ENCODE data around the gene SEL1L. TPM values are rescaled to one million over a fixed set of nuclear protein-coding genes. Genes with fewer than 3 reads are reported as not detected.

The SEL1L gene
- total and polyA plus RNA-seq, 2 of the 13 experiments (the other 11 are each of a cell fraction or from before 2014, with no cell fraction given): 15.3 to 61.0 TPM

DNA sequence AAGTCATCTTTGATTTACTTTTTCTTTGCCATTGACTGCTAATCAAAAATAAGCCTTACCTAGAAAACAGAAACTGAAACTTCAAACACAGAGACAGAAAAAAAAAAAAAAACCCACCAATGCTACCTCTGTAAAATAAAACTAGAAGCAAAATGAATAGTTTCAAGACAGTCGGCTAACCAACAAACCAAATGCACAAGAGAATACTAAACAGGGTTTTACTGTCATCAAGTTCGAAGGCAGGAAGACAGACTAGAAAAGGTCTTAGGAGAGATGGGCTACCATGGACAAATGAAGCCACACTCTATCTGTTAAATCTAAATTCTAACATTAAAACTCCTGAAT is 59.5 kb downstream of the SEL1L start (continued):
- TF ChIP-seq, protein P1, sequence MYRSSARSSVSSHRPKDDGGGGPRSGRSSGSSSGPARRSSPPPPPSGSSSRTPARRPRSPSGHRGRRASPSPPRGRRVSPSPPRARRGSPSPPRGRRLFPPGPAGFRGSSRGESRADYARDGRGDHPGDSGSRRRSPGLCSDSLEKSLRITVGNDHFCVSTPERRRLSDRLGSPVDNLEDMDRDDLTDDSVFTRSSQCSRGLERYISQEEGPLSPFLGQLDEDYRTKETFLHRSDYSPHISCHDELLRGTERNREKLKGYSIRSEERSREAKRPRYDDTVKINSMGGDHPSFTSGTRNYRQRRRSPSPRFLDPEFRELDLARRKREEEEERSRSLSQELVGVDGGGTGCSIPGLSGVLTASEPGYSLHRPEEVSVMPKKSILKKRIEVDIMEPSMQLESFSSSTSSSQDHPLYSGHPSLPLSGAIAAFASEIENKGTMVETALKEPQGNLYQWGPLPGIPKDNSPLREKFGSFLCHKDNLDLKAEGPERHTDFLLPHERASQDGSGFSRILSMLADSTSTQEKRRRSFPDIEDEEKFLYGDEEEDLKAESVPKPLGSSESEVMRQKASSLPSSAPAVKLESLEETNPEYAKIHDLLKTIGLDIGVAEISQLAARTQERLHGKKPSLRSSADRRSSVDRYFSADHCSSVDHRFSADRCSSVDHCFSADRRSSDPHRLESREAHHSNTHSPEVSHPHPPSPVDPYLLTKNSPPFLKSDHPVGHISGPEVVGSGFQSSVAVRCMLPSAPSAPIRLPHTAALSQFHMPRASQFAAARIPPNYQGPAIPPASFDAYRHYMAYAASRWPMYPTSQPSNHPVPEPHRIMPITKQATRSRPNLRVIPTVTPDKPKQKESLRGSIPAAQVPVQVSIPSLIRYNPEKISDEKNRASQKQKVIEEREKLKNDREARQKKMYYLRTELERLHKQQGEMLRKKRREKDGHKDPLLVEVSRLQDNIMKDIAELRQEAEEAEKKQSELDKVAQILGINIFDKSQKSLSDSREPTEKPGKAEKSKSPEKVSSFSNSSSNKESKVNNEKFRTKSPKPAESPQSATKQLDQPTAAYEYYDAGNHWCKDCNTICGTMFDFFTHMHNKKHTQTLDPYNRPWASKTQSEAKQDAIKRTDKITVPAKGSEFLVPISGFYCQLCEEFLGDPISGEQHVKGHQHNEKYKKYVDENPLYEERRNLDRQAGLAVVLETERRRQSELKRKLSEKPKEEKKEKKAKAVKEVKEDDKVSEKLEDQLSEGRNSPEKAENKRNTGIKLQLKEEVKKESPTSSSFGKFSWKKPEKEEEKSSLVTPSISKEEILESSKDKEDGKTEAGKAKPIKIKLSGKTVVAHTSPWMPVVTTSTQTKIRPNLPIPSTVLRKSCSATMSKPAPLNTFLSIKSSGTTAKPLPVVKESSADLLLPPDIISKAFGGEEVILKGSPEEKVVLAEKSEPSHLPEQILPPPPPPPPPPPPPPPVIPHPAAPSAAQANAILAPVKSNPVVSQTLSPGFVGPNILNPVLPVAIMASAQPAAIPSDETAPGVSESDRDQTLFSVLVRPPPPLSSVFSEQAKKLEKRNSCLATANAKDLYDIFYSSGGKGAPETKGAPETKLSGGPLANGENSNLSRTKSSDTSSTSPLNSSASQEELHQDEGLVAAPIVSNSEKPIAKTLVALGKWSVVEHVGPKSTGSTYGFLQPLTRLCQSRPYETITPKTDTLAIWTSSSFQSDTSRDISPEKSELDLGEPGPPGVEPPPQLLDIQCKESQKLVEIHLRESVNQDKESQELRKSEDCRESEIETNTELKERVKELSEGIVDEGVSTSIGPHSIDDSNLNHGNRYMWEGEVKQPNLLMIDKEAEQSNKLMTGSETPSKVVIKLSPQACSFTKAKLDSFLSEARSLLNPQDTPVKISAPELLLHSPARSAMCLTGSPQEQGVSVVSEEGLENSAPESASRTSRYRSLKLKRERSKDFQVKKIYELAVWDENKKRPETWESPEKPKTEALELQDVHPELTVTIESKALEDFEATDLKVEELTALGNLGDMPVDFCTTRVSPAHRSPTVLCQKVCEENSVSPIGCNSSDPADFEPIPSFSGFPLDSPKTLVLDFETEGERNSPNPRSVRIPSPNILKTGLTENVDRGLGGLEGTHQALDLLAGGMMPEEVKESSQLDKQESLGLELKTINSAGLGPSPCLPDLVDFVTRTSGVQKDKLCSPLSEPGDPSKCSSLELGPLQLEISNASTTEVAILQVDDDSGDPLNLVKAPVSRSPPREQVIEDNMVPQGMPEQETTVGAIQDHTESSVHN (CRISPR knock-in tag; IDR thresholded peaks at IDR 0.05): no peak

- intact Hi-C loops (cut with micrococcal nuclease; ENCODE audit: unreplicated experiment) (no loop called here), in situ Hi-C loops (cut with HindIII; ENCODE audit: extremely low pct_ligation_motif_present, low pct_unique_long_range_greater_than_20kb) (no loop called here)
- Histone ChIP-seq H4K20me1 (ENCODE audit: insufficient read depth, low read length) (no peaks in the 10 kb centered on the region), H3K4me2 (ENCODE audit: low read depth, low read length) (no peak overlapping the region), H3K79me2 (ENCODE audit: insufficient read depth, low read length) (no peaks in the 10 kb centered on the region), H3K9ac (ENCODE audit: insufficient read depth, low read depth, low read length) (no peak overlapping the region), H3K9me3 (ENCODE audit: low read length) (no peaks in the 10 kb centered on the region), H2AFZ (ENCODE audit: low read length) (no peak overlapping the region), H3K36me3 (replicated peaks in 1 of 2; ENCODE audit: control insufficient read depth in 1 of 2, insufficient read depth in 2 of 2, low read length in 2 of 2) (peaks cover 5 to 28% of the 10 kb centered on the region in 2 experiments; a peak in 4 of 5 replicates), H3K27me3 (ENCODE audit: control insufficient read depth in 1 of 2, insufficient read depth in 2 of 2, low read length in 2 of 2) (no peaks in the 10 kb centered on the region), H3K4me1 (ENCODE audit: insufficient read depth, low read length) (no peaks in the 10 kb centered on the region), H3K27ac (ENCODE audit: extremely low read length, insufficient read depth, low read length) (no peak overlapping the region), H3K4me3 (replicated peaks in 1 of 3; ENCODE audit: insufficient read depth in 1 of 3, low read depth in 2 of 3, low read length in 3 of 3) (no peak overlapping the region)
- no peak for FAIRE-seq
- no TSS peak for BruUV-seq (replicated peaks)
- ATAC-seq: no peak
- DNase-seq (ENCODE audit: low spot score): no peak
- 97% methylated on average over 3 of the region's 3 CpGs for WGBS (ENCODE audit: low lambda C conversion rate)
- ChIA-PET CTCF (ENCODE audit: low intra/inter-chr PET ratio, low total read pairs) (no interaction called here), POLR2A (no interaction called here)
- no peak for TF ChIP-seq RBM22 (optimal IDR thresholded peaks at IDR 0.05; ENCODE audit: low read length)
- TF ChIP-seq LCORL (IDR thresholded peaks at IDR 0.05): no peak
- TF ChIP-seq LCORL (CRISPR knock-in tag; IDR thresholded peaks at IDR 0.05): no peak
- TF ChIP-seq RNF219 (CRISPR knock-in tag; IDR thresholded peaks at IDR 0.05): no peak
- TF ChIP-seq ZNF331 (CRISPR knock-in tag; IDR thresholded peaks at IDR 0.05): no peak
- TF ChIP-seq ZNF382 (CRISPR knock-in tag; IDR thresholded peaks at IDR 0.05; ENCODE audit: borderline replicate concordance): no peak
- TF ChIP-seq NKX3-1 (CRISPR knock-in tag; IDR thresholded peaks at IDR 0.05): no peak
- no peak for TF ChIP-seq HNRNPH1 (optimal IDR thresholded peaks at IDR 0.05; ENCODE audit: low read depth, low read length)
- TF ChIP-seq EEA1 (CRISPR knock-in tag; IDR thresholded peaks at IDR 0.05; ENCODE audit: borderline replicate concordance): no peak
- no peak for TF ChIP-seq ZNF235 (CRISPR knock-in tag; IDR thresholded peaks at IDR 0.05; ENCODE audit: borderline replicate concordance)
These were observed 60.1 kb downstream of the SEL1L start for GRCh38 chr14:81473456-81474147.
